ENCODE measurements around the gene SMYD3.

The SMYD3 gene

GRCh38 chr1:246162560-246162959 is 344.5 kb downstream of the SMYD3 start:
- DNase-seq: no peak

GRCh38 chr1:246161626-246162025 is 345.5 kb downstream of the SMYD3 start:
- no peak for DNase-seq

GRCh38 chr1:246160905-246161304 is 346.2 kb downstream of the SMYD3 start:
- peak; percentile 89 for DNase-seq

- DNase-seq: no peak
Measured at GRCh38 chr1:246160374-246160773, 346.7 kb downstream of the SMYD3 start.

GRCh38 chr1:246159279-246160227 is 347.5 kb downstream of the SMYD3 start:
- DNase-seq: no peak

GRCh38 chr1:246158131-246158530 is 348.9 kb downstream of the SMYD3 start:
- DNase-seq: no peak

- DNase-seq: no peak
Measured at GRCh38 chr1:246157516-246157915, 349.6 kb downstream of the SMYD3 start.

- no peak for DNase-seq
Measured at GRCh38 chr1:246156847-246157246, 350.2 kb downstream of the SMYD3 start.

GRCh38 chr1:246155923-246156322 is 351.2 kb downstream of the SMYD3 start:
- DNase-seq: no peak

GRCh38 chr1:246153796-246154212 is 353.3 kb downstream of the SMYD3 start:
- no peak for DNase-seq

GRCh38 chr1:246152986-246153431 is 354.1 kb downstream of the SMYD3 start:
- no peak for DNase-seq

- DNase-seq: no peak
Measured at GRCh38 chr1:246151796-246152434, 355.2 kb downstream of the SMYD3 start.

- no peak for DNase-seq
Measured at GRCh38 chr1:246149543-246149942, 357.5 kb downstream of the SMYD3 start.

- DNase-seq: no peak
Measured at GRCh38 chr1:246147524-246148461, 359.3 kb downstream of the SMYD3 start.

GRCh38 chr1:246146804-246147523 is 360.1 kb downstream of the SMYD3 start:
- no peak for DNase-seq

GRCh38 chr1:246145900-246146299 is 361.2 kb downstream of the SMYD3 start:
- DNase-seq: no peak

GRCh38 chr1:246144931-246145330 is 362.1 kb downstream of the SMYD3 start:
- DNase-seq: no peak

GRCh38 chr1:246142320-246142893 is 364.7 kb downstream of the SMYD3 start:
- no peak for DNase-seq

GRCh38 chr1:246141306-246141705 is 365.8 kb downstream of the SMYD3 start:
- no peak for DNase-seq

- no peak for DNase-seq
Measured at GRCh38 chr1:246139745-246140182, 367.3 kb downstream of the SMYD3 start.

GRCh38 chr1:246138781-246139180 is 368.3 kb downstream of the SMYD3 start:
- no peak for DNase-seq

GRCh38 chr1:246136477-246136876 is 370.6 kb downstream of the SMYD3 start:
- DNase-seq: no peak
